ENCODE measurements around the gene RBM18.
A peak's percentile ranks its signal among the peaks of the same experiment; 100 is the strongest.

RBM18 gene

GRCh38 chr9:122258886-122259415, 5.7 kb downstream of the RBM18 start:
- no peak for DNase-seq (ENCODE audit: low read depth)

GRCh38 chr9:122256206-122256605, 8.4 kb downstream of the RBM18 start:
- no peak for DNase-seq (ENCODE audit: low read depth)

GRCh38 chr9:122254761-122255160, 9.9 kb downstream of the RBM18 start:
- DNase-seq (ENCODE audit: low read depth) = no peak

GRCh38 chr9:122252796-122253195, 11.8 kb downstream of the RBM18 start:
- no peak for DNase-seq (ENCODE audit: low read depth)

- no peak for DNase-seq (ENCODE audit: low read depth)
Observed at GRCh38 chr9:122251351-122251750, 13.3 kb downstream of the RBM18 start.

- DNase-seq (ENCODE audit: low read depth) = no peak
Observed at GRCh38 chr9:122248448-122248865, 16.2 kb downstream of the RBM18 start.

- DNase-seq (ENCODE audit: low read depth) = no peak
Observed at GRCh38 chr9:122246666-122247065, 18.0 kb downstream of the RBM18 start.

GRCh38 chr9:122244349-122244748, 20.3 kb downstream of the RBM18 start:
- no peak for DNase-seq (ENCODE audit: low read depth)

GRCh38 chr9:122239722-122240121, 24.9 kb downstream of the RBM18 start:
- no peak for DNase-seq (ENCODE audit: low read depth)

GRCh38 chr9:122236681-122237080, 28.0 kb downstream of the RBM18 start:
- DNase-seq (ENCODE audit: low read depth) = no peak

GRCh38 chr9:122234022-122234748, 30.5 kb downstream of the RBM18 start:
- no peak for DNase-seq (ENCODE audit: low read depth)

GRCh38 chr9:122232796-122233306, 31.8 kb downstream of the RBM18 start:
- DNase-seq (ENCODE audit: low read depth) = no peak

GRCh38 chr9:122229485-122229837, 35.2 kb downstream of the RBM18 start:
- DNase-seq (ENCODE audit: low read depth) = no peak

- peak; percentile 23 for DNase-seq (ENCODE audit: low read depth)
Observed at GRCh38 chr9:122228568-122229484, 35.8 kb downstream of the RBM18 start, which contains the start of gene LHX6. TSS of gene LHX6 (minus strand) at chr9:122228957. CDS start at chr9:122228740, 217 bp downstream.

GRCh38 chr9:122228191-122228567, 36.5 kb downstream of the RBM18 start:
- DNase-seq (ENCODE audit: low read depth) = no peak

GRCh38 chr9:122227575-122227900, 37.1 kb downstream of the RBM18 start:
- no peak for DNase-seq (ENCODE audit: low read depth)

GRCh38 chr9:122226758-122227574, 37.7 kb downstream of the RBM18 start:
- DNase-seq (ENCODE audit: low read depth) = no peak

GRCh38 chr9:122226142-122226757, 38.4 kb downstream of the RBM18 start:
- no peak for DNase-seq (ENCODE audit: low read depth)

GRCh38 chr9:122225312-122226141, 39.1 kb downstream of the RBM18 start:
- DNase-seq (ENCODE audit: low read depth) = no peak

- no peak for DNase-seq (ENCODE audit: low read depth)
Observed at GRCh38 chr9:122223435-122223834, 41.2 kb downstream of the RBM18 start.

GRCh38 chr9:122222791-122223190, 41.8 kb downstream of the RBM18 start:
- DNase-seq (ENCODE audit: low read depth) = no peak
